Measurements from ENCODE around the gene ADRA2C.

The ADRA2C gene

GRCh38 chr4:3766036-3766784 lies at the start of gene ADRA2C:
Gene ADRA2C, plus strand, starts transcription at chr4:3766385. Its CDS starts 222 bp downstream, at chr4:3766607.
- no peak for DNase-seq (ENCODE audit: low read depth in 2 of 2)

GRCh38 chr4:3716631-3717235 lies 49.5 kb upstream of the ADRA2C start:
- no peak for DNase-seq (ENCODE audit: low read depth in 2 of 2)

GRCh38 chr4:3717241-3717640 lies 48.9 kb upstream of the ADRA2C start:
- DNase-seq (ENCODE audit: low read depth in 2 of 2): no peak

- no peak for DNase-seq (ENCODE audit: low read depth in 2 of 2)
Observed at GRCh38 chr4:3718462-3718861, 47.7 kb upstream of the ADRA2C start.

- no peak for DNase-seq (ENCODE audit: low read depth in 2 of 2)
Observed at GRCh38 chr4:3719191-3719590, 47.0 kb upstream of the ADRA2C start.

GRCh38 chr4:3719836-3720235 lies 46.3 kb upstream of the ADRA2C start:
- DNase-seq (ENCODE audit: low read depth in 2 of 2): no peak

GRCh38 chr4:3720466-3720865 lies 45.7 kb upstream of the ADRA2C start:
- DNase-seq (ENCODE audit: low read depth in 2 of 2): no peak

GRCh38 chr4:3721186-3721585 lies 45.0 kb upstream of the ADRA2C start:
- no peak for DNase-seq (ENCODE audit: low read depth in 2 of 2)

- no peak for DNase-seq (ENCODE audit: low read depth in 2 of 2)
Observed at GRCh38 chr4:3721627-3722026, 44.6 kb upstream of the ADRA2C start.

- DNase-seq (ENCODE audit: low read depth in 2 of 2): no peak
Observed at GRCh38 chr4:3722446-3723231, 43.5 kb upstream of the ADRA2C start.

GRCh38 chr4:3723232-3723642 lies 42.9 kb upstream of the ADRA2C start:
- DNase-seq (ENCODE audit: low read depth in 2 of 2): no peak

GRCh38 chr4:3724319-3725231 lies 41.6 kb upstream of the ADRA2C start:
- DNase-seq (ENCODE audit: low read depth in 2 of 2): no peak

- no peak for DNase-seq (ENCODE audit: low read depth in 2 of 2)
Observed at GRCh38 chr4:3725936-3726870, 40.0 kb upstream of the ADRA2C start.

- no peak for DNase-seq (ENCODE audit: low read depth in 2 of 2)
Observed at GRCh38 chr4:3727847-3728469, 38.2 kb upstream of the ADRA2C start.

GRCh38 chr4:3729188-3729881 lies 36.9 kb upstream of the ADRA2C start:
- no peak for DNase-seq (ENCODE audit: low read depth in 2 of 2)

- no peak for DNase-seq (ENCODE audit: low read depth in 2 of 2)
Observed at GRCh38 chr4:3729882-3730226, 36.3 kb upstream of the ADRA2C start.

GRCh38 chr4:3730422-3731190 lies 35.6 kb upstream of the ADRA2C start:
- no peak for DNase-seq (ENCODE audit: low read depth in 2 of 2)

GRCh38 chr4:3732076-3733028 lies 33.8 kb upstream of the ADRA2C start:
- no peak for DNase-seq (ENCODE audit: low read depth in 2 of 2)

Data from stimulated activated CD4-positive, alpha-beta T cell treated with anti-CD3 and anti-CD28 coated beads, Interleukin-4, amount 100 ng/mL, for 48 hours (primary cell).